ENCODE measurements around the gene ZMIZ1. TPM values are rescaled to one million over a fixed set of nuclear protein-coding genes. Genes with fewer than 3 reads are reported as not detected.

ZMIZ1 gene
- total RNA-seq, 1 experiment from 2014 or later: 35.8 TPM

GRCh38 chr10:79166741-79167140, 98.0 kb downstream of the ZMIZ1 start:
- BruUV-seq (replicated peaks): no TSS peak
- H3K27ac ChIP-seq (ENCODE audit: low read depth, low read length, poor library complexity, severe bottlenecking): no peak overlapping the region
- no peaks in the 10 kb centered on the region for H3K4me1 ChIP-seq (ENCODE audit: insufficient read depth, low read length, poor library complexity, severe bottlenecking)
- POLR2A ChIA-PET (ENCODE audit: low non-redundant PET): no interaction called here
- CTCF ChIA-PET: no interaction called here
- no peak overlapping the region for H3K4me3 ChIP-seq (ENCODE audit: low read depth, low read length, poor library complexity, severe bottlenecking)
- H3K9me3 ChIP-seq (ENCODE audit: low read depth, low read length, poor library complexity, severe bottlenecking): no peaks in the 10 kb centered on the region
- intact Hi-C loops (cut with micrococcal nuclease; ENCODE audit: unreplicated experiment): no loop called here
- DNase-seq (ENCODE audit: low spot score): no peak
- no peaks in the 10 kb centered on the region for H3K36me3 ChIP-seq (ENCODE audit: insufficient read depth, low read length, poor library complexity, severe bottlenecking)
- TF ChIP-seq CTCF (conservative IDR thresholded peaks at IDR 0.05; ENCODE audit: low read depth, low read length) (no peak), EZH2 (IDR thresholded peaks at IDR 0.05; ENCODE audit: borderline replicate concordance, low read depth, low read length, poor library complexity, severe bottlenecking) (no peak)
- no peaks in the 10 kb centered on the region for H3K27me3 ChIP-seq (replicated peaks; ENCODE audit: insufficient read depth, low read depth, low read length, poor library complexity)

- BruUV-seq (replicated peaks): no TSS peak
- no peaks in the 10 kb centered on the region for H3K4me1 ChIP-seq (ENCODE audit: insufficient read depth, low read length, poor library complexity, severe bottlenecking)
- no peak for TF ChIP-seq EZH2 (IDR thresholded peaks at IDR 0.05; ENCODE audit: borderline replicate concordance, low read depth, low read length, poor library complexity, severe bottlenecking)
- TF ChIP-seq CTCF (conservative IDR thresholded peaks at IDR 0.05; ENCODE audit: low read depth, low read length): no peak
- POLR2A ChIA-PET (ENCODE audit: low non-redundant PET): no interaction called here
- intact Hi-C loops (cut with micrococcal nuclease; ENCODE audit: unreplicated experiment): no loop called here
- no peaks in the 10 kb centered on the region for H3K9me3 ChIP-seq (ENCODE audit: low read depth, low read length, poor library complexity, severe bottlenecking)
- H3K27me3 ChIP-seq (replicated peaks; ENCODE audit: insufficient read depth, low read depth, low read length, poor library complexity): no peaks in the 10 kb centered on the region
- no peak overlapping the region for H3K27ac ChIP-seq (ENCODE audit: low read depth, low read length, poor library complexity, severe bottlenecking)
- H3K4me3 ChIP-seq (ENCODE audit: low read depth, low read length, poor library complexity, severe bottlenecking): no peak overlapping the region
- no peak for DNase-seq (ENCODE audit: low spot score)
- no peaks in the 10 kb centered on the region for H3K36me3 ChIP-seq (ENCODE audit: insufficient read depth, low read length, poor library complexity, severe bottlenecking)
- CTCF ChIA-PET: no interaction called here
Measured at GRCh38 chr10:79167537-79167936, 98.8 kb downstream of the ZMIZ1 start.

GRCh38 chr10:79168210-79168609, 99.4 kb downstream of the ZMIZ1 start:
- ChIA-PET CTCF (interaction anchor here (0.8 kb wide), 1 partner anchor 27 kb away, joined by 3 read pairs; no protein-coding TSS in a partner anchor), POLR2A (ENCODE audit: low non-redundant PET) (no interaction called here)
- H3K4me3 ChIP-seq (ENCODE audit: low read depth, low read length, poor library complexity, severe bottlenecking): no peak overlapping the region
- H3K27me3 ChIP-seq (replicated peaks; ENCODE audit: insufficient read depth, low read depth, low read length, poor library complexity): no peaks in the 10 kb centered on the region
- BruUV-seq (replicated peaks): no TSS peak
- TF ChIP-seq CTCF (conservative IDR thresholded peaks at IDR 0.05; ENCODE audit: low read depth, low read length) (no peak), EZH2 (IDR thresholded peaks at IDR 0.05; ENCODE audit: borderline replicate concordance, low read depth, low read length, poor library complexity, severe bottlenecking) (no peak)
- DNase-seq (ENCODE audit: low spot score): no peak
- intact Hi-C loops (cut with micrococcal nuclease; ENCODE audit: unreplicated experiment): no loop called here
- no peaks in the 10 kb centered on the region for H3K4me1 ChIP-seq (ENCODE audit: insufficient read depth, low read length, poor library complexity, severe bottlenecking)
- no peaks in the 10 kb centered on the region for H3K36me3 ChIP-seq (ENCODE audit: insufficient read depth, low read length, poor library complexity, severe bottlenecking)
- no peaks in the 10 kb centered on the region for H3K9me3 ChIP-seq (ENCODE audit: low read depth, low read length, poor library complexity, severe bottlenecking)
- no peak overlapping the region for H3K27ac ChIP-seq (ENCODE audit: low read depth, low read length, poor library complexity, severe bottlenecking)
